NB4 (cell line): Measurements from ENCODE around the gene RAMP3.

ENCODE experiments used
- CTCF ChIP-seq: IDR thresholded peaks from one replicate; pipeline ENCODE4 v1.5.1; 2012; ENCODE audit warnings: low read depth, low read length
- POLR2A ChIP-seq: IDR thresholded peaks from 2 replicates; pipeline ENCODE4 v1.6.1; 2011; ENCODE audit warnings: mild to moderate bottlenecking; ENCODE audit not compliant: insufficient read length; ENCODE audit errors: extremely low read depth

- TF ChIP-seq CTCF (no peak), POLR2A (no peak)
These were observed 2.2 kb upstream of the RAMP3 start for GRCh38 chr7:45155357-45155900.
